OCI-LY1 (cell line): Measurements from ENCODE around the gene OSTF1.

Source experiments
- H2AFZ ChIP-seq: fragments of 200-600 bp; sonication (generic), shearing (Covaris generic); 2 replicates; pipeline ENCODE4 v1.6.0; 2014; ENCODE audit warnings: antibody characterized with exemption, mild to moderate bottlenecking, low read length
- H3F3A ChIP-seq: fragments of 200-600 bp; sonication (generic), shearing (Covaris generic); 2 replicates; pipeline ENCODE4 v1.6.0; 2014; ENCODE audit warnings: mild to moderate bottlenecking, antibody characterized with exemption, low read length, moderate library complexity; ENCODE audit not compliant: insufficient read depth
- H3K27ac ChIP-seq: fragments of 200-600 bp; sonication (generic); 2 replicates; pipeline ENCODE4 v1.5.1; 2014; ENCODE audit warnings: low read length, mixed run types, mild to moderate bottlenecking, low read depth; ENCODE audit not compliant: poor library complexity, severe bottlenecking
- H3K27me3 ChIP-seq: fragments of 200-600 bp; sonication (generic); 2 replicates; pipeline ENCODE4 v1.6.0; 2014; ENCODE audit warnings: antibody characterized with exemption, mild to moderate bottlenecking, low read length, moderate library complexity; ENCODE audit not compliant: insufficient read depth
- H3K36me3 ChIP-seq: fragments of 200-600 bp; sonication (generic); 2 replicates; pipeline ENCODE4 v1.6.1; 2014; ENCODE audit warnings: mild to moderate bottlenecking, antibody characterized with exemption, low read length, moderate library complexity, mixed read lengths; ENCODE audit not compliant: insufficient read depth
- H3K4me1 ChIP-seq: fragments of 200-600 bp; sonication (generic); 2 replicates; pipeline ENCODE4 v1.5.1; 2014; ENCODE audit warnings: mild to moderate bottlenecking, low read length, moderate library complexity; ENCODE audit not compliant: insufficient read depth, severe bottlenecking
- H3K4me2 ChIP-seq: fragments of 200-600 bp; sonication (generic), shearing (Covaris generic); 2 replicates; pipeline ENCODE4 v1.6.1; 2014; ENCODE audit warnings: low read length
- H3K4me3 ChIP-seq: fragments of 200-600 bp; sonication (generic); 2 replicates; pipeline ENCODE4 v1.5.1; 2014; ENCODE audit warnings: low read length, low read depth, mild to moderate bottlenecking, mixed read lengths; ENCODE audit not compliant: poor library complexity, severe bottlenecking
- H3K79me2 ChIP-seq: fragments of 200-600 bp; shearing (Covaris generic); 2 replicates; pipeline ENCODE4 v1.6.1; 2016; ENCODE audit warnings: mixed run types, low read length, mixed read lengths; ENCODE audit not compliant: insufficient read depth
- H3K9ac ChIP-seq: fragments of 200-600 bp; sonication (generic), shearing (Covaris generic); 2 replicates; pipeline ENCODE4 v1.6.1; 2014; ENCODE audit warnings: mild to moderate bottlenecking, low read length, mixed read lengths
- H3K9me2 ChIP-seq: fragments of 200-600 bp; sonication (generic), shearing (Covaris generic); 2 replicates; pipeline ENCODE4 v1.6.1; 2014; ENCODE audit warnings: low read depth, mild to moderate bottlenecking, low read length, mixed read lengths
- H3K9me3 ChIP-seq: fragments of 200-600 bp; shearing (Covaris generic); 2 replicates; pipeline ENCODE4 v1.6.1; 2014; ENCODE audit warnings: low read length, mixed read lengths
- H4K20me1 ChIP-seq: fragments of 200-600 bp; sonication (generic), shearing (Covaris generic); 2 replicates; pipeline ENCODE4 v1.6.0; 2016; ENCODE audit warnings: mild to moderate bottlenecking, low read length; ENCODE audit not compliant: insufficient read depth
- CTCF ChIP-seq: fragments of 200-600 bp; sonication (generic), shearing (Covaris generic); IDR thresholded peaks from 2 replicates; pipeline ENCODE4 v1.5.1; 2017; ENCODE audit warnings: mild to moderate bottlenecking, antibody characterized with exemption, low read length, moderate library complexity, mixed read lengths
- EZH2 ChIP-seq: fragments of 200-600 bp; sonication (generic), shearing (Covaris generic); IDR thresholded peaks from 2 replicates; pipeline ENCODE4 v1.8.0; 2017; ENCODE audit warnings: borderline replicate concordance, mixed run types, mild to moderate bottlenecking, antibody characterized with exemption, low read length, moderate library complexity, mixed read lengths

OSTF1 gene

GRCh38 chr9:75140261-75140660 is 51.9 kb downstream of the OSTF1 start:
- Histone ChIP-seq H2AFZ (no peak overlapping the region), H3K4me3 (no peak overlapping the region), H3K4me2 (no peak overlapping the region), H3K36me3 (peaks cover 84% of the 10 kb centered on the region), H3K9me2 (no peaks in the 10 kb centered on the region), H3K27ac (no peak overlapping the region), H3F3A (no peaks in the 10 kb centered on the region), H3K27me3 (no peaks in the 10 kb centered on the region), H3K9ac (no peak overlapping the region), H3K79me2 (no peaks in the 10 kb centered on the region), H4K20me1 (no peaks in the 10 kb centered on the region), H3K9me3 (no peaks in the 10 kb centered on the region), H3K4me1 (peaks cover 8% of the 10 kb centered on the region)
- TF ChIP-seq EZH2 (no peak), CTCF (no peak)

GRCh38 chr9:75142202-75142601 is 53.9 kb downstream of the OSTF1 start:
- H2AFZ ChIP-seq: no peak overlapping the region
- no peak overlapping the region for H3K27ac ChIP-seq
- H3K4me3 ChIP-seq: no peak overlapping the region
- no peaks in the 10 kb centered on the region for H3K79me2 ChIP-seq
- TF ChIP-seq EZH2 (no peak), CTCF (no peak)
- no peaks in the 10 kb centered on the region for H3F3A ChIP-seq
- H3K9me2 ChIP-seq: no peaks in the 10 kb centered on the region
- H3K4me1 ChIP-seq: peaks cover 9% of the 10 kb centered on the region
- H3K9ac ChIP-seq: no peak overlapping the region
- peaks cover 91% of the 10 kb centered on the region for H3K36me3 ChIP-seq
- H3K9me3 ChIP-seq: no peaks in the 10 kb centered on the region
- H4K20me1 ChIP-seq: no peaks in the 10 kb centered on the region
- H3K4me2 ChIP-seq: no peak overlapping the region
- H3K27me3 ChIP-seq: no peaks in the 10 kb centered on the region

GRCh38 chr9:75146229-75146628 is 57.9 kb downstream of the OSTF1 start:
- H3K4me2 ChIP-seq: no peak overlapping the region
- H3K27ac ChIP-seq: no peak overlapping the region
- peaks cover 7% of the 10 kb centered on the region for H3K4me1 ChIP-seq
- H3K9me3 ChIP-seq: no peaks in the 10 kb centered on the region
- H2AFZ ChIP-seq: no peak overlapping the region
- no peak overlapping the region for H3K9ac ChIP-seq
- no peaks in the 10 kb centered on the region for H3K9me2 ChIP-seq
- H3K4me3 ChIP-seq: no peak overlapping the region
- H3K79me2 ChIP-seq: no peaks in the 10 kb centered on the region
- no peaks in the 10 kb centered on the region for H4K20me1 ChIP-seq
- TF ChIP-seq CTCF: no peak
- TF ChIP-seq EZH2: no peak
- H3K27me3 ChIP-seq: no peaks in the 10 kb centered on the region
- H3K36me3 ChIP-seq: peaks cover 77% of the 10 kb centered on the region
- H3F3A ChIP-seq: no peaks in the 10 kb centered on the region
